ENCODE measurements around the gene NMT1. TPM values are rescaled to one million over a fixed set of nuclear protein-coding genes. Genes with fewer than 3 reads are reported as not detected.

The NMT1 gene
- total and polyA plus RNA-seq, 2 of the 13 experiments (the other 11 are each of a cell fraction or from before 2014, with no cell fraction given): 75.7 to 142 TPM

DNA sequence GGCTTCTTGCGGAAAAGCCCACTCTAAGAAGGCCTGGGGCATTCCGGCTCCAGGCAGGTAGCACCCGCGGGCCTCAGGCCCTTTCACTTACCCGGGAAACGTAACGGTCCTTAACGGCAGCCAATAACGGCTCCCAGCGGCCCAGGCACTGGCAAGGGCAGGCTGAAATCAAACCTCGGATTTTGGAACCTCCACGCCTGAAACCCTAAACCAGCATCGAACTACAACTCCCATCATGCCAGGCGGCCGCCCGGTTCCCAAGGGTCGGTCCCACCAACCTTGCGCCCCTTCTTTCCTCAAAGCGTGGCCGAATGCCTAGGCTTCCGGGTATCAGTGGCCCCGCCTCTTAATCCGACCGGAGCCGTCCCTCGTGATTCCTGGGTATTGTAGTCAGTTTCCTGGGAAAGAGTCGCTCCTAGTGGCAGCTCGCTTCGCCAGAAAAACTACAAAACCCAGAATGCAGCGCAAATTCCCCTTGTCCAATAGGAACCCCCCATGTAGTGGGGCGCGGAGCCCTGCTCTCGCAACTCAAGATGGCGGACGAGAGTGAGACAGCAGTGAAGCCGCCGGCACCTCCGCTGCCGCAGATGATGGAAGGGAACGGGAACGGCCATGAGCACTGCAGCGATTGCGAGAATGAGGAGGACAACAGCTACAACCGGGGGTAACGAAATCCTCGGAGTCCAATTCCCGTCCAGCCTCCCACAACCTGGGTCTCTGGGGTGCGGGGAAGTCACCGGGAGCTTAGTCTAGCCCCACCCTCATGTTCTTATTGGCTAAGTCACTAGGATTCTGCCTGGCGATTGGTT is at the start of gene NMT1 (continued):
- TF ChIP-seq BORCS8-MEF2B (CRISPR knock-in tag; IDR thresholded peaks at IDR 0.05) (peak; percentile 81), GATAD2A (CRISPR knock-in tag; IDR thresholded peaks at IDR 0.05) (no peak; the same call in none of the 2 replicates), ZNF563 (CRISPR knock-in tag; IDR thresholded peaks at IDR 0.05) (no peak; the same call in 1 of the 2 replicates), ZNF879 (CRISPR knock-in tag; IDR thresholded peaks at IDR 0.05) (no peak; the same call in 1 of the 2 replicates), TGIF2 (CRISPR knock-in tag; IDR thresholded peaks at IDR 0.05) (peak; percentile 67; the same call in 1 of the 2 replicates), ATM (IDR thresholded peaks at IDR 0.05; ENCODE audit: borderline replicate concordance) (no peak), MXI1 (IDR thresholded peaks at IDR 0.05; ENCODE audit: borderline replicate concordance, low read depth, low read length) (peak; percentile 89; the same call in 2 of the 3 replicates), SYNCRIP (IDR thresholded peaks at IDR 0.05; ENCODE audit: insufficient read depth, low read depth, low read length) (no peak), HMG20A (CRISPR knock-in tag; IDR thresholded peaks at IDR 0.05; ENCODE audit: borderline replicate concordance) (no peak), ATAD3A (CRISPR knock-in tag; IDR thresholded peaks at IDR 0.05) (no peak), ZNF17 (CRISPR knock-in tag; IDR thresholded peaks at IDR 0.05) (no peak), PHF8 (CRISPR knock-in tag; IDR thresholded peaks at IDR 0.05) (peak; percentile 97), ZKSCAN5 (CRISPR knock-in tag; IDR thresholded peaks at IDR 0.05) (peak; percentile 41; the same call in 1 of the 2 replicates), MBNL3 (CRISPR knock-in tag; conservative IDR thresholded peaks at IDR 0.05) (no peak), ELF3 (CRISPR knock-in tag; IDR thresholded peaks at IDR 0.05) (peak; percentile 98), ZNF614 (CRISPR knock-in tag; IDR thresholded peaks at IDR 0.05; ENCODE audit: borderline replicate concordance) (peak; percentile 85; the same call in 1 of the 2 replicates), MED13 (CRISPR knock-in tag; IDR thresholded peaks at IDR 0.05) (no peak; the same call in 1 of the 2 replicates)
- TF ChIP-seq, protein P1, sequence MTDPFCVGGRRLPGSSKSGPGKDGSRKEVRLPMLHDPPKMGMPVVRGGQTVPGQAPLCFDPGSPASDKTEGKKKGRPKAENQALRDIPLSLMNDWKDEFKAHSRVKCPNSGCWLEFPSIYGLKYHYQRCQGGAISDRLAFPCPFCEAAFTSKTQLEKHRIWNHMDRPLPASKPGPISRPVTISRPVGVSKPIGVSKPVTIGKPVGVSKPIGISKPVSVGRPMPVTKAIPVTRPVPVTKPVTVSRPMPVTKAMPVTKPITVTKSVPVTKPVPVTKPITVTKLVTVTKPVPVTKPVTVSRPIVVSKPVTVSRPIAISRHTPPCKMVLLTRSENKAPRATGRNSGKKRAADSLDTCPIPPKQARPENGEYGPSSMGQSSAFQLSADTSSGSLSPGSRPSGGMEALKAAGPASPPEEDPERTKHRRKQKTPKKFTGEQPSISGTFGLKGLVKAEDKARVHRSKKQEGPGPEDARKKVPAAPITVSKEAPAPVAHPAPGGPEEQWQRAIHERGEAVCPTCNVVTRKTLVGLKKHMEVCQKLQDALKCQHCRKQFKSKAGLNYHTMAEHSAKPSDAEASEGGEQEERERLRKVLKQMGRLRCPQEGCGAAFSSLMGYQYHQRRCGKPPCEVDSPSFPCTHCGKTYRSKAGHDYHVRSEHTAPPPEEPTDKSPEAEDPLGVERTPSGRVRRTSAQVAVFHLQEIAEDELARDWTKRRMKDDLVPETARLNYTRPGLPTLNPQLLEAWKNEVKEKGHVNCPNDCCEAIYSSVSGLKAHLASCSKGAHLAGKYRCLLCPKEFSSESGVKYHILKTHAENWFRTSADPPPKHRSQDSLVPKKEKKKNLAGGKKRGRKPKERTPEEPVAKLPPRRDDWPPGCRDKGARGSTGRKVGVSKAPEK (CRISPR knock-in tag; IDR thresholded peaks at IDR 0.05; ENCODE audit: borderline replicate concordance): no peak
- TF ChIP-seq, protein P2, sequence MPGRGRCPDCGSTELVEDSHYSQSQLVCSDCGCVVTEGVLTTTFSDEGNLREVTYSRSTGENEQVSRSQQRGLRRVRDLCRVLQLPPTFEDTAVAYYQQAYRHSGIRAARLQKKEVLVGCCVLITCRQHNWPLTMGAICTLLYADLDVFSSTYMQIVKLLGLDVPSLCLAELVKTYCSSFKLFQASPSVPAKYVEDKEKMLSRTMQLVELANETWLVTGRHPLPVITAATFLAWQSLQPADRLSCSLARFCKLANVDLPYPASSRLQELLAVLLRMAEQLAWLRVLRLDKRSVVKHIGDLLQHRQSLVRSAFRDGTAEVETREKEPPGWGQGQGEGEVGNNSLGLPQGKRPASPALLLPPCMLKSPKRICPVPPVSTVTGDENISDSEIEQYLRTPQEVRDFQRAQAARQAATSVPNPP (CRISPR knock-in tag; IDR thresholded peaks at IDR 0.05): no peak
- TF ChIP-seq, protein P3, sequence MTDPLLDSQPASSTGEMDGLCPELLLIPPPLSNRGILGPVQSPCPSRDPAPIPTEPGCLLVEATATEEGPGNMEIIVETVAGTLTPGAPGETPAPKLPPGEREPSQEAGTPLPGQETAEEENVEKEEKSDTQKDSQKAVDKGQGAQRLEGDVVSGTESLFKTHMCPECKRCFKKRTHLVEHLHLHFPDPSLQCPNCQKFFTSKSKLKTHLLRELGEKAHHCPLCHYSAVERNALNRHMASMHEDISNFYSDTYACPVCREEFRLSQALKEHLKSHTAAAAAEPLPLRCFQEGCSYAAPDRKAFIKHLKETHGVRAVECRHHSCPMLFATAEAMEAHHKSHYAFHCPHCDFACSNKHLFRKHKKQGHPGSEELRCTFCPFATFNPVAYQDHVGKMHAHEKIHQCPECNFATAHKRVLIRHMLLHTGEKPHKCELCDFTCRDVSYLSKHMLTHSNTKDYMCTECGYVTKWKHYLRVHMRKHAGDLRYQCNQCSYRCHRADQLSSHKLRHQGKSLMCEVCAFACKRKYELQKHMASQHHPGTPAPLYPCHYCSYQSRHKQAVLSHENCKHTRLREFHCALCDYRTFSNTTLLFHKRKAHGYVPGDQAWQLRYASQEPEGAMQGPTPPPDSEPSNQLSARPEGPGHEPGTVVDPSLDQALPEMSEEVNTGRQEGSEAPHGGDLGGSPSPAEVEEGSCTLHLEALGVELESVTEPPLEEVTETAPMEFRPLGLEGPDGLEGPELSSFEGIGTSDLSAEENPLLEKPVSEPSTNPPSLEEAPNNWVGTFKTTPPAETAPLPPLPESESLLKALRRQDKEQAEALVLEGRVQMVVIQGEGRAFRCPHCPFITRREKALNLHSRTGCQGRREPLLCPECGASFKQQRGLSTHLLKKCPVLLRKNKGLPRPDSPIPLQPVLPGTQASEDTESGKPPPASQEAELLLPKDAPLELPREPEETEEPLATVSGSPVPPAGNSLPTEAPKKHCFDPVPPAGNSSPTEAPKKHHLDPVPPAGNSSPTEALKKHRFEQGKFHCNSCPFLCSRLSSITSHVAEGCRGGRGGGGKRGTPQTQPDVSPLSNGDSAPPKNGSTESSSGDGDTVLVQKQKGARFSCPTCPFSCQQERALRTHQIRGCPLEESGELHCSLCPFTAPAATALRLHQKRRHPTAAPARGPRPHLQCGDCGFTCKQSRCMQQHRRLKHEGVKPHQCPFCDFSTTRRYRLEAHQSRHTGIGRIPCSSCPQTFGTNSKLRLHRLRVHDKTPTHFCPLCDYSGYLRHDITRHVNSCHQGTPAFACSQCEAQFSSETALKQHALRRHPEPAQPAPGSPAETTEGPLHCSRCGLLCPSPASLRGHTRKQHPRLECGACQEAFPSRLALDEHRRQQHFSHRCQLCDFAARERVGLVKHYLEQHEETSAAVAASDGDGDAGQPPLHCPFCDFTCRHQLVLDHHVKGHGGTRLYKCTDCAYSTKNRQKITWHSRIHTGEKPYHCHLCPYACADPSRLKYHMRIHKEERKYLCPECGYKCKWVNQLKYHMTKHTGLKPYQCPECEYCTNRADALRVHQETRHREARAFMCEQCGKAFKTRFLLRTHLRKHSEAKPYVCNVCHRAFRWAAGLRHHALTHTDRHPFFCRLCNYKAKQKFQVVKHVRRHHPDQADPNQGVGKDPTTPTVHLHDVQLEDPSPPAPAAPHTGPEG (CRISPR knock-in tag; IDR thresholded peaks at IDR 0.05): peak; percentile 63
- TF ChIP-seq, protein P4, sequence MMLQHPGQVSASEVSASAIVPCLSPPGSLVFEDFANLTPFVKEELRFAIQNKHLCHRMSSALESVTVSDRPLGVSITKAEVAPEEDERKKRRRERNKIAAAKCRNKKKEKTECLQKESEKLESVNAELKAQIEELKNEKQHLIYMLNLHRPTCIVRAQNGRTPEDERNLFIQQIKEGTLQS (CRISPR knock-in tag; IDR thresholded peaks at IDR 0.05): peak; percentile 69; the same call in 1 of the 2 replicates

All from HepG2 (cell line).